ENCODE results near the gene RBMS3. TPM values are rescaled to one million over a fixed set of nuclear protein-coding genes. Genes with fewer than 3 reads are reported as not detected.

Gene RBMS3
- total RNA-seq, 1 donor from 2014 or later = 23.7 TPM

DNA sequence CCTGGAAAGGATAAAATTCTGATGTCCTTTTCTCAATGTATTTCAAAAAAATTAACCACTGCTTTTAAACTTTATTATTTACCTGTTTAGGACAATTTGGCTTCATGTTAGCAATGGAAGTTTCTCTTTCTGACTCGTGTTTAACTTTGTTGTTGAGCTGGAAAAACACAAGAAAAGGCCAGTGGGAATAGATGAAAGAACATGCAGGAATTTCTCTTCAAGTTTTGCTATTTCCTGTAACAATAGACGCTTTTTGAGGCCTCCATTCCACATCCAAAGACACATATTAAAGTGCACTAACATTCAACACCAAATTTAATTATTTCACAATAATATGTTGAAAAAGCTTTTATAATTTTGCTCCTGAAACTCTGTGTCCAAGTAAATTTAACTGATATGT, 9.7 kb downstream of the RBMS3 start:
- Histone ChIP-seq H3K27me3 (ENCODE audit: control insufficient read depth, insufficient read depth, low read length) (no peaks in the 10 kb centered on the region), H3K4me3 (ENCODE audit: low read depth, low read length) (no peak overlapping the region), H3K36me3 (ENCODE audit: control insufficient read depth, insufficient read depth, low read length) (no peaks in the 10 kb centered on the region)
- DNase-seq (ENCODE audit: low read depth) = no peak
- TF ChIP-seq CTCF (IDR thresholded peaks at IDR 0.05; ENCODE audit: insufficient read depth, low read length, poor library complexity, severe bottlenecking) = no peak

DNA sequence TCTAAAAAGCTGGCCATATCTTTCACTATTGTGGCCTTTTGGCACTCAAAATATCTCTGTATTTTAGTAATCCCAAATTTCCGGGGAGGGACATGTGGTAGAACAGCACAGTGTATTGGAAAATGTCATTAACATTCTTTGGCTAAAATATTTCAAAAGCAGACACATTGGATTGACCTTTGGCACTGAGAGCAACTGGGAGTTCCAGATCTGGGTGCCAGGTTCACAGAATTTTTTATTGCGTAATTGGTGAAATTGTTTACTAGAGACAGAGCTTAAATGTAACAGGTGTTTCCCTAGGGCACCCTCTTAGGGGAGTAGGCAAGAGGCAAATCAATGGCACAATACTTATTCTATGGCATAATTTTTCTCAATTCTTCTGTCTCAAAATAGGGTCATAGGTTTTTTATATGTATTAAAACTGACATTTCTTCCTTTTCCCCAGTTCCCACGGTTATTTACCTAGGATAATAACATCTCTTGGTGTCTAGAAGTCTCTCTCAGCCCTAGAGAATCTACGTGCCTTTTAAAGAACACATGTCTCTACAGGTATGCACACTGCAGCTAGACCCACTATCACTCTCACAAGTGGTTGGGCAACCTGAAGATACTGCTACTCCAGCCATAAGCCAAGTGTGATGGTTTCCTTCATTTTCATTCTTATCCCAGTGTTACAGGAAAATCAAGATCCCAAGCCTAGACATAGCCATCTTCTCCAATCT, 10.6 kb downstream of the RBMS3 start:
- Histone ChIP-seq H3K36me3 (ENCODE audit: control insufficient read depth, insufficient read depth, low read length) (no peaks in the 10 kb centered on the region), H3K4me3 (ENCODE audit: low read depth, low read length) (no peak overlapping the region), H3K27me3 (ENCODE audit: control insufficient read depth, insufficient read depth, low read length) (no peaks in the 10 kb centered on the region)
- DNase-seq (ENCODE audit: low read depth) = no peak
- no peak for TF ChIP-seq CTCF (IDR thresholded peaks at IDR 0.05; ENCODE audit: insufficient read depth, low read length, poor library complexity, severe bottlenecking)

- DNase-seq (ENCODE audit: low read depth) = no peak
- Histone ChIP-seq H3K36me3 (ENCODE audit: control insufficient read depth, insufficient read depth, low read length) (no peaks in the 10 kb centered on the region), H3K4me3 (ENCODE audit: low read depth, low read length) (no peak overlapping the region), H3K27me3 (ENCODE audit: control insufficient read depth, insufficient read depth, low read length) (no peaks in the 10 kb centered on the region)
- no peak for TF ChIP-seq CTCF (IDR thresholded peaks at IDR 0.05; ENCODE audit: insufficient read depth, low read length, poor library complexity, severe bottlenecking)
Measured at GRCh38 chr3:29291982-29292363, 11.1 kb downstream of the RBMS3 start.

- no peaks in the 10 kb centered on the region for H3K36me3 ChIP-seq (ENCODE audit: control insufficient read depth, insufficient read depth, low read length)
- no peaks in the 10 kb centered on the region for H3K27me3 ChIP-seq (ENCODE audit: control insufficient read depth, insufficient read depth, low read length)
- no peak for TF ChIP-seq CTCF (IDR thresholded peaks at IDR 0.05; ENCODE audit: insufficient read depth, low read length, poor library complexity, severe bottlenecking)
- H3K4me3 ChIP-seq (ENCODE audit: low read depth, low read length) = no peak overlapping the region
- DNase-seq (ENCODE audit: low read depth) = no peak
Measured at GRCh38 chr3:29293421-29293820, 12.6 kb downstream of the RBMS3 start.

GRCh38 chr3:29297998-29298397, 17.1 kb downstream of the RBMS3 start:
- DNase-seq (ENCODE audit: low read depth) = no peak
- TF ChIP-seq CTCF (IDR thresholded peaks at IDR 0.05; ENCODE audit: insufficient read depth, low read length, poor library complexity, severe bottlenecking) = no peak
- no peaks in the 10 kb centered on the region for H3K36me3 ChIP-seq (ENCODE audit: control insufficient read depth, insufficient read depth, low read length)
- H3K27me3 ChIP-seq (ENCODE audit: control insufficient read depth, insufficient read depth, low read length) = no peaks in the 10 kb centered on the region
- no peak overlapping the region for H3K4me3 ChIP-seq (ENCODE audit: low read depth, low read length)
